HCT116 (cell line): ENCODE results near the gene SMS. TPM values are rescaled to one million over a fixed set of nuclear protein-coding genes. Genes with fewer than 3 reads are reported as not detected.

Source experiments
- ATAC-seq: fragments of 200-7000 bp; cut with Tn5 transposase; 2 replicates; pipeline ENCODE4 v1.9.1; 2020; ENCODE audit warnings: mild to moderate bottlenecking, moderate library complexity
- BruUV-seq: library from RNA; stranded (reverse); fragments of 400-500 nt; replicated peaks from 2 replicates; lab custom pipeline; 2021; lab: Mats Ljungman, UMichigan
- CTCF ChIA-PET: fragments of 300-600 bp; sonication (Branson Sonifier 250); formaldehyde crosslinking; loops from one replicate; lab custom pipeline; 2021; ENCODE audit warnings: antibody characterized with exemption; lab: Charles Lee
- POLR2A ChIA-PET: fragments of 300-600, 350-600 bp; sonication (Branson Sonifier 250); formaldehyde crosslinking; loops from one replicate; lab custom pipeline; 2021; ENCODE audit warnings: antibody characterized with exemption; lab: Charles Lee
- RAD21 ChIA-PET, 2 experiments: fragments of 300-600 bp; sonication (Branson Sonifier 250); formaldehyde crosslinking; loops; one replicate each; lab custom pipeline; 2023; ENCODE audit warnings: low total read pairs in 2 of 2; ENCODE audit not compliant: uncharacterized antibody in 2 of 2, unreplicated experiment in 2 of 2, low non-redundant PET in 1 of 2; lab: Charles Lee
- DNase-seq: peaks from one replicate; pipeline ENCODE4 v3.0.0-alpha.2; 2010; ENCODE audit warnings: low read depth, low spot score
- H2AFZ ChIP-seq: fragments of 200-600 bp; shearing (Covaris generic), sonication (generic); 2 replicates; pipeline ENCODE4 v1.6.1; 2017; ENCODE audit warnings: low read depth, mixed run types, mixed read lengths, antibody characterized with exemption, low read length; ENCODE audit not compliant: poor library complexity, severe bottlenecking
- H3K27ac ChIP-seq: 2 replicates; pipeline ENCODE4 v1.5.1; 2012; ENCODE audit warnings: low read depth, low read length
- H3K27me3 ChIP-seq: fragments of 200-600 bp; sonication (generic); 2 replicates; pipeline ENCODE4 v1.6.1; 2016; ENCODE audit warnings: mixed run types, low read length, mixed read lengths; ENCODE audit not compliant: insufficient read depth
- H3K36me3 ChIP-seq, 2 experiments: fragments of 200-500 bp in 1 of 2; fragments of 200-600 bp in 1 of 2; sonication (Bioruptor generic) in 1 of 2; sonication (generic) in 1 of 2; 2 replicates each; pipeline versions ENCODE4 v1.5.1 to v1.6.1; 2014 to 2016; ENCODE audit warnings: low read length in 2 of 2, inconsistent platforms in 1 of 2, mixed read lengths in 1 of 2, mixed run types in 1 of 2; ENCODE audit not compliant: insufficient read depth in 2 of 2, control insufficient read depth in 1 of 2
- H3K4me1 ChIP-seq, 2 experiments: fragments of 200-600 bp in 1 of 2; sonication (generic) in 1 of 2; 2 replicates each; pipeline versions ENCODE4 v1.5.1 to v1.6.1; 2012 to 2017; ENCODE audit warnings: low read length in 2 of 2, inconsistent platforms in 1 of 2, mild to moderate bottlenecking in 1 of 2, mixed read lengths in 1 of 2, mixed run types in 1 of 2, moderate library complexity in 1 of 2; ENCODE audit not compliant: insufficient read depth in 2 of 2, control insufficient read depth in 1 of 2
- H3K4me2 ChIP-seq: fragments of 200-600 bp; sonication (generic); 2 replicates; pipeline ENCODE4 v1.6.1; 2017; ENCODE audit warnings: mixed run types, low read length, mixed read lengths
- H3K4me3 ChIP-seq, 2 experiments: fragments of 200-600 bp in 1 of 2; sonication (generic) in 1 of 2; replicated peaks in 1 of 2; 2 replicates each; pipeline ENCODE4 v1.5.1; 2011 to 2016; ENCODE audit warnings: low read length in 2 of 2, control low read depth in 1 of 2, low read depth in 1 of 2, mild to moderate bottlenecking in 1 of 2, mixed read lengths in 1 of 2, mixed run types in 1 of 2
- H3K79me2 ChIP-seq: fragments of 200-600 bp; sonication (generic); 2 replicates; pipeline ENCODE4 v1.6.1; 2017; ENCODE audit warnings: mild to moderate bottlenecking, mixed run types, low read length, moderate library complexity, mixed read lengths; ENCODE audit not compliant: insufficient read depth
- H3K9ac ChIP-seq: fragments of 200-600 bp; sonication (generic); 2 replicates; pipeline ENCODE4 v1.6.1; 2016; ENCODE audit warnings: low read length, mixed read lengths
- H3K9me2 ChIP-seq: fragments of 200-600 bp; sonication (generic), shearing (Covaris generic); 2 replicates; pipeline ENCODE4 v1.6.1; 2017; ENCODE audit warnings: mixed run types, mild to moderate bottlenecking, moderate library complexity; ENCODE audit not compliant: insufficient read depth
- H3K9me3 ChIP-seq, 2 experiments: fragments of 200-500 bp in 1 of 2; fragments of 200-600 bp in 1 of 2; sonication (Bioruptor generic) in 1 of 2; sonication (generic) in 1 of 2; 2 replicates each; pipeline ENCODE4 v1.6.1; 2014 to 2017; ENCODE audit warnings: low read length in 2 of 2, mixed read lengths in 2 of 2, inconsistent platforms in 1 of 2, low read depth in 1 of 2, mild to moderate bottlenecking in 1 of 2, mixed run types in 1 of 2, moderate library complexity in 1 of 2; ENCODE audit not compliant: control insufficient read depth in 1 of 2, insufficient read depth in 1 of 2
- H4K20me1 ChIP-seq: fragments of 200-600 bp; sonication (generic), shearing (Covaris generic); 2 replicates; pipeline ENCODE4 v1.6.1; 2017; ENCODE audit warnings: mixed run types, mild to moderate bottlenecking, moderate library complexity; ENCODE audit not compliant: insufficient read depth
- CEBPB ChIP-seq: IDR thresholded peaks from 2 replicates; pipeline ENCODE4 v1.6.1; 2012; ENCODE audit warnings: low read depth
- EGR1 ChIP-seq: IDR thresholded peaks from 2 replicates; pipeline ENCODE4 v1.6.1; 2012; ENCODE audit warnings: low read depth
- ELF1 ChIP-seq: IDR thresholded peaks from 2 replicates; pipeline ENCODE4 v1.6.1; 2012; ENCODE audit warnings: low read depth, borderline replicate concordance
- EZH2 ChIP-seq: fragments of 200-600 bp; sonication (generic); IDR thresholded peaks from 2 replicates; pipeline ENCODE4 v1.6.1; 2017; ENCODE audit warnings: antibody characterized with exemption, mixed run types
- EZH2phosphoT487 ChIP-seq: fragments of 200-600 bp; IDR thresholded peaks from 2 replicates; pipeline ENCODE4 v1.6.1; 2018; ENCODE audit warnings: antibody characterized with exemption, borderline replicate concordance
- FOSL1 ChIP-seq: IDR thresholded peaks from 2 replicates; pipeline ENCODE4 v1.6.1; 2012; ENCODE audit warnings: low read depth
- JUND ChIP-seq: IDR thresholded peaks from 2 replicates; pipeline ENCODE4 v1.6.1; 2012
- POLR2A ChIP-seq: IDR thresholded peaks from 2 replicates; pipeline ENCODE4 v1.7.0; 2011; ENCODE audit warnings: borderline replicate concordance; ENCODE audit not compliant: insufficient read depth, insufficient read length; ENCODE audit errors: extremely low read depth
- POLR2AphosphoS5 ChIP-seq: IDR thresholded peaks from 2 replicates; pipeline ENCODE4 v1.6.1; 2011; ENCODE audit warnings: mild to moderate bottlenecking, low read depth, low read length, moderate library complexity
- SIN3A ChIP-seq: IDR thresholded peaks from 2 replicates; pipeline ENCODE4 v1.6.1; 2012; ENCODE audit warnings: low read depth
- SP1 ChIP-seq: IDR thresholded peaks from 2 replicates; pipeline ENCODE4 v1.6.1; 2012; ENCODE audit warnings: low read depth
- TCF7L2 ChIP-seq: IDR thresholded peaks from 2 replicates; pipeline ENCODE4 v1.7.0; 2011; ENCODE audit warnings: borderline replicate concordance, inconsistent platforms; ENCODE audit not compliant: insufficient read depth, insufficient read length; ENCODE audit errors: extremely low read depth
- YY1 ChIP-seq: IDR thresholded peaks from 2 replicates; pipeline ENCODE4 v1.6.1; 2011; ENCODE audit warnings: low read length, low read depth, moderate library complexity, mild to moderate bottlenecking; ENCODE audit not compliant: insufficient replicate concordance; ENCODE audit errors: extremely low read depth
- ZFX ChIP-seq: fragments of 450-650 bp; IDR thresholded peaks from 2 replicates; pipeline ENCODE4 v1.6.1; 2017
- ZNF274 ChIP-seq: fragments of 200-500 bp; sonication (Bioruptor generic); IDR thresholded peaks from 2 replicates; pipeline ENCODE4 v1.6.1; 2014; ENCODE audit warnings: mild to moderate bottlenecking, low read depth, low read length, inconsistent platforms
- intact Hi-C: fragments of 100-400 bp; cut with micrococcal nuclease; formaldehyde crosslinking; loops from 2 replicates; pipeline ENCODE4 v1.10.0; 2022
- total RNA-seq: library from RNA; stranded (reverse); gene quantifications from one replicate; pipeline ENCODE4 v1.2.1, GENCODE V29; 2021; ENCODE audit not compliant: unreplicated experiment
- TF ChIP-seq, protein P1 (sequence below): IDR thresholded peaks from 2 replicates; pipeline ENCODE4 v1.6.1; 2011; ENCODE audit warnings: mild to moderate bottlenecking, low read length, moderate library complexity; ENCODE audit not compliant: insufficient replicate concordance; ENCODE audit errors: extremely low read depth
- TF ChIP-seq, protein P2 (sequence below): IDR thresholded peaks from 2 replicates; pipeline ENCODE4 v1.6.1; 2012

Gene SMS
- total RNA-seq, 1 experiment from 2014 or later, result 164 TPM

DNA sequence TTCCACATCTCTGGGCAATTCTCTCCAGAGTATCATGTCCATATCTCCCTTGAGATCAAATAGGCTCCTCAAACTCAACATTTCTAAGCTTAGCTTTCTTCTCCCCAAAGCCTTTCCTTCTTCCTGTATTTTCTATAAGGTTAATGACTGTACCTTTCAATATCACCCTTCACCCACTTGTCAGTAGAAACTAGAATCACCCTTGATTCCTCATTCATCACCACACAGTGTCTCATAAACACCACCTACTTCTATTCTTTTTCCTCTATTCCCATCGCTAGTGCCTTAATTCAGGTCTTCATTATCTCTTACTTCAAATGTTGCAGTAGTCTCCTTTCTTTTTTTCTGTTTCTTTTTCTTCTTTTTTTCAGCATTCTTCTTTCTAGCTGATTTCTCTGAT lies 28.3 kb upstream of the SMS start:
- H3K27ac ChIP-seq, result no peak overlapping the region
- POLR2A ChIA-PET, result no interaction called here
- H3K79me2 ChIP-seq, result no peaks in the 10 kb centered on the region
- no peak overlapping the region for H3K4me3 ChIP-seq
- H3K9me3 ChIP-seq, result no peaks in the 10 kb centered on the region
- no peak for TF ChIP-seq POLR2AphosphoS5
- no peak for TF ChIP-seq EZH2phosphoT487
- TF ChIP-seq POLR2A, result no peak
- TF ChIP-seq CEBPB, result no peak
- TF ChIP-seq SP1, result no peak
- TF ChIP-seq EGR1, result no peak
- TF ChIP-seq ZNF274, result no peak
- TF ChIP-seq ZFX, result no peak
- no peak for TF ChIP-seq JUND
- no peak for TF ChIP-seq TCF7L2
- TF ChIP-seq SIN3A, result no peak
- TF ChIP-seq, protein P1, sequence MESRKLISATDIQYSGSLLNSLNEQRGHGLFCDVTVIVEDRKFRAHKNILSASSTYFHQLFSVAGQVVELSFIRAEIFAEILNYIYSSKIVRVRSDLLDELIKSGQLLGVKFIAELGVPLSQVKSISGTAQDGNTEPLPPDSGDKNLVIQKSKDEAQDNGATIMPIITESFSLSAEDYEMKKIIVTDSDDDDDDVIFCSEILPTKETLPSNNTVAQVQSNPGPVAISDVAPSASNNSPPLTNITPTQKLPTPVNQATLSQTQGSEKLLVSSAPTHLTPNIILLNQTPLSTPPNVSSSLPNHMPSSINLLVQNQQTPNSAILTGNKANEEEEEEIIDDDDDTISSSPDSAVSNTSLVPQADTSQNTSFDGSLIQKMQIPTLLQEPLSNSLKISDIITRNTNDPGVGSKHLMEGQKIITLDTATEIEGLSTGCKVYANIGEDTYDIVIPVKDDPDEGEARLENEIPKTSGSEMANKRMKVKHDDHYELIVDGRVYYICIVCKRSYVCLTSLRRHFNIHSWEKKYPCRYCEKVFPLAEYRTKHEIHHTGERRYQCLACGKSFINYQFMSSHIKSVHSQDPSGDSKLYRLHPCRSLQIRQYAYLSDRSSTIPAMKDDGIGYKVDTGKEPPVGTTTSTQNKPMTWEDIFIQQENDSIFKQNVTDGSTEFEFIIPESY, result no peak
- TF ChIP-seq ELF1, result no peak
- no peak for TF ChIP-seq EZH2
- no peak for TF ChIP-seq YY1
- TF ChIP-seq, protein P2, sequence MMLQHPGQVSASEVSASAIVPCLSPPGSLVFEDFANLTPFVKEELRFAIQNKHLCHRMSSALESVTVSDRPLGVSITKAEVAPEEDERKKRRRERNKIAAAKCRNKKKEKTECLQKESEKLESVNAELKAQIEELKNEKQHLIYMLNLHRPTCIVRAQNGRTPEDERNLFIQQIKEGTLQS, result no peak
- no peak for TF ChIP-seq FOSL1
- TF ChIP-seq, all 23 proteins: peak for 0
- ATAC-seq (no peak), DNase-seq (no peak)
- CTCF ChIA-PET, result no interaction called here
- H3K4me1 ChIP-seq, result no peaks in the 10 kb centered on the region
- intact Hi-C loops, result no loop called here
- no peak overlapping the region for H3K4me2 ChIP-seq
- BruUV-seq, result no TSS peak
- H3K9ac ChIP-seq, result no peak overlapping the region
- RAD21 ChIA-PET, result no interaction called here
- H3K36me3 ChIP-seq, result no peaks in the 10 kb centered on the region
- no peaks in the 10 kb centered on the region for H3K27me3 ChIP-seq
- no peaks in the 10 kb centered on the region for H3K9me2 ChIP-seq
- H2AFZ ChIP-seq, result no peak overlapping the region
- H4K20me1 ChIP-seq, result no peaks in the 10 kb centered on the region
